ENCODE data around the gene NAALADL2.
"Not testable (repeated sequence)": the region's sequence is repeated elsewhere in the genome, so short reads cannot be mapped to it uniquely, and the experiment has no call there.

NAALADL2 gene

DNA sequence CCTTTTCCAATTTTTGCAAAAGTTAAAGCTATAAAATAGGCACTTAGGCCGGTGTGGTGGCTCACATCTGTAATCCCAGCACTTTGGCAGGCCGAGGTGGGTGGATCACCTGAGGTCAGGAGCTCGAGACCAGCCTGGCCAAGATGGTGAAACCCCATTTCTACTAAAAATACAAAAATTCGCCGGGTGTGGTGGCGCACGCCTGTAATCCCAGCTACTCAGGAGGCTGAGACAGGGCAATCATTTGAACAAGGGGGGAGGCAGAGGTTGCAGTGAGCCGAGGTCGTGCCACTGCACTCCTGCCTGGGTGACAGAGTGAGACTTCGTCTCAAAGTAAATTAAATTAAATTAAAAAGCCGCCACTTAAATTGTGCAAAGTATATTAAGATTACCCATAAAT lies 412.3 kb downstream of the NAALADL2 start:
- DNase-seq = not testable (repeated sequence)

DNA sequence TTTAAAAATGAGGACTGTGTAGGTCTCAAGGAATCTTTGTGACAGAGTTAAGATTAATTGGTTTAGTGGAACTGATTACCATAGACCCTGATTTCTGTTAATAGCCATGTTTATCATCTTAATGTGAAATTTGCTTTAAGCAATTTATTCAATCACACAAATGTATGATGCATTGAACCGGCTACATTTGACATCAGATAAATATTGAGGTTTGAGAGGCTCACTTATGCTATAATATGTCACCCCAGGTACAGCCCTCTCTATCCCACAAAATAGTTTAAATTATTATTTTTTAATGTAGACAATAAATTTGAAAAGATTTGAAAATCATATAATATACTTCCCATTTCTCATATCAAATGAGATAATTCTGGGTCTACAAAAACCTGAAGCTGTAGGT lies 413.3 kb downstream of the NAALADL2 start:
- DNase-seq = no peak

DNA sequence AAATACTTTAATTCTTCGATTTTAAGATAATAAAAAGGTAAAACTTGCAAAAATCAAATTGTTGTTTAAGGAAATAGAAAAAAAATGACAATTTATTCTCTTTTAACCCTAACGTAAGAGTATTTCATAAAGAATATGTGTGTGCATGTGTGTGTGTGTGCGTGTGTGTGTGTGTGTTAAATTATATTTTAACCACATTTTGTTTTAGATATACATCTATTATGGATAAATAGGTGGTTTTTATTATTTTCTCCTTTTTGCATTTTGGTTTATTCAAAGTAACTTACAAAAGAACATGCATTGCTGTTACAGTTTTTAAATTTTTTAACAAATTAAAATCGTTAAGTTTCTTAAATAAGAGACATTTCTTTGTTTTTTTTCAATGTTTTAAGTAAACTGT lies 414.4 kb downstream of the NAALADL2 start:
- no peak for DNase-seq

DNA sequence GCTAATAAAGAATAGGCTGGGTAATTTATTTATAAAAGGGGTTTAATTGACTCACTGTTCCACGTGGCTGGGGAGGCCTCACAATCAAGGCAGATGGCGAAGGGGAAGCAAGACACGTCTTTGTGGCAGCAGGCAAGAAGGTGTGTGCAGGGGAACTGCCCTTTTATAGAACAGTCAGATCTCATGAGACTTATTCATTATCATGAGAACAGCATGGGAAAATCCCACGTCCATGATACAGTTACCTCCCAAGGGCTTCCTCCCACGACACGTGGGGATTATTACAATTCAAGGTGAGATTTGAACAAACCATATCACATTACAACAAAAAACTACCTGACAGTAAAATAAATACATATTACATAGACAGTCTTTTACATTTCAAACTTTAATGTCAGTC lies 414.9 kb downstream of the NAALADL2 start:
- no peak for DNase-seq

DNA sequence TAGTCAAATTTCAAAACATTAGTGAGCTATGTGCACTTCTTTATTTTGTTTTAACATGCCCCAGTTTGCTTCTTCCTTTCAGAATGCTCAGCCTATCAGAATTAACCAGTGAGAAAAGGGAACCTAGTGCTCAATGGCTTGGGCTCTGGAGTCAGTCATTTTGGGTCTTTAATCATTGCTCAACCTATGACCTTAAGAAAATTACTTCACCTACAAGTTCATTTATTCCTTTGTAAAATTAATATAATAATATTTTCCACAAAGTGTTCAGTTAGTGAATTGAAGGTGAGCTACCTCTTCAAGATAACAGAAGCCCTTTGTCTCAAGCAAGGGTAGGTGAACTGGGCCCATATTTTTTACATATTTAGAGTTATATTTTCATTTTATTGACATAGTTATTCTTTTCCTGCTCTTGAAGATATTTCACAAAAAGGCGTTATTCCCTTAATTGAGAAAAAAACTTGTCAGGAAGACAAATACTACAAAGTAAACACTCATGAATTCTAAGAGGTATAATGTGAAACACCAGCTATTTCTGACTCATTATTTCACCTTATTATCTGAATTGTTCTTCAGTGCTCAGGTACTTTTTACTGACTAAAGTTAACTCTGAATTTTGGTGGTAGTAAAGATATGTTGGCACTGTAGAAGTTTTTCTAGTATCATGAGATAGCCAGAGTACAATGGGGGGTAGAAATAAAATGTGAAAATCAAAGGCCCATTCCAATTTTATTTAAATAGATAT lies 415.5 kb downstream of the NAALADL2 start:
- DNase-seq = no peak

DNA sequence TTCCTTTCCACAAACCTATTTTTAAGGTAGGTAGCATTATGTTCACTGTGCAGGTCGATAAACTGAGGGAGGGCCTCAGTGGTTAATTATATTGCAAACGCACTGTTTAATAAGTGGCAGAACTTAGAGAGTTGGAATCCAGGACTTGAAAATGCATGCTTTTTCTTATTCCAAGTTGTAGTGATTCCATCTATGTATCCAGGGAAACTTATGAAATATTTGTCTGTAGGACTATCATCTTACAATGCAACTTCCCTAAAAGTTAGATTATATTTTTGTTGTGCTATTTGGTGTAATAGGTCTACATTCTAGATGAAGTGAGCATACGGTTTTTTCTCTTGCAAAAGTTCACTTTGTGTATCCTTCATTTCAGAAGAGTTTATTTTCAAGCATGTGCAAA lies 419.5 kb downstream of the NAALADL2 start:
- DNase-seq = no peak

DNA sequence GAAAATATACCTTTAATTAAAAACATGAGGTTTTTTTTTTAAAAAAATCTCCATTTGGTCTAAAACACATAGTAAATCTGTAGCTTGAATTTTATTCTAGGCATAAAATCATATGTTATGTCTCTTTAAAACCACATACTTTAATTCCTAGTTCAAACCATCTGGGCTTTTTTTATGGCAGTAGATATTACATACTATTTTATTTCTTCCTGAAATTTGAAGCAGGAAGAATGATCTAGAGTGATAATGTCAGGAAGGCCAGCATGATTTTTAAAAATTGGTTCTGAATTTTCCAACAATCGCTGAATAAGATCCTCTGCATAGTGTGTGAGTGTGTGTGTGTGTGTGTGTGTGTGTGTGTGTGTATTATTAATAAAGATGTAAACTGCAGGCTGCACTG lies 420.3 kb downstream of the NAALADL2 start:
- no peak for DNase-seq

DNA sequence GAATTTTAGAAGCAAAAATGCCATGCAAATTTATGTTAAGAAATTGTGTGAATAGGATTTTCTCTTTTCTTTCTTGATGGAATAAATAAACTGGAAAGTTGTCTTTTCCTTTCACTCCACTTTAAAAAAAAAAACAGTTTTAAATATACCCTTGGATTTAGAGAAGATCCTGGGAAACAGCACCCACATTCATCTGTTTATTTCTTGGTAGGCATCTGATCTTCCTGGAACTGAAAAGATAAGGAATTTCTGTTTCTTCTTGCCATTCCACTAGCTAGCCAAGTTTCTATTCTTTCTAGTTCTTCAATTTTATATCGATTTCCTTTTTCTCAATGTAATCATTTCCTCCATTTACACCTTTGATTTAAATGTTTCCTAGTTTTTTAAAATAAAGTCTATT lies 420.8 kb downstream of the NAALADL2 start:
- no peak for DNase-seq

DNA sequence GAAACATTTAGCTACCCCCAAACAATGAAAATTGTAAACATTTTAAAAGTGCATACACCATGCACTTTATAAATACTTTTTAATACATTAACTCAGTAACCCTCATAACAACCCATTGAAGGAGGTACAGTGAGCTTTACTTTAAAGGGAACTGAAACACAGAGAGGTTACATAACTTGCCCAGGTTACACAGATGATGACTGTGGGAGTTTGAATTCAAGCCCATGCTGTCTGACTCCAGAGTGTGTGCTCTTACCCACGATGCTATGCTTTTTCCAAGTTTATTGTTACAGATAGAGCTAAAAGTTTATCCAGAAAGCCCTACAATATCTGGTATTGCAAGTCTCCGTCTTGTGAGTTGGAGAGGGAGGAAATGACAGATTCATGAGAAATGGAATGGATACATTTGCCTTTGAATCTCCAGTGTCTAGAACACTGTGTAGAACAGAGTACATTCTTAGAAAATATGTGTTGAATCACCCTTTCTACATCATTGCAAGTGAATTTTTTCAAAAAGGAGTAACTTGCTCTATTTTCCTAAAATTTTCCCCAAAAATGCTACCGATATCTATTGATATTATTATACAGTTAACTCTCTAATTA lies 428.3 kb downstream of the NAALADL2 start:
- DNase-seq = no peak

DNA sequence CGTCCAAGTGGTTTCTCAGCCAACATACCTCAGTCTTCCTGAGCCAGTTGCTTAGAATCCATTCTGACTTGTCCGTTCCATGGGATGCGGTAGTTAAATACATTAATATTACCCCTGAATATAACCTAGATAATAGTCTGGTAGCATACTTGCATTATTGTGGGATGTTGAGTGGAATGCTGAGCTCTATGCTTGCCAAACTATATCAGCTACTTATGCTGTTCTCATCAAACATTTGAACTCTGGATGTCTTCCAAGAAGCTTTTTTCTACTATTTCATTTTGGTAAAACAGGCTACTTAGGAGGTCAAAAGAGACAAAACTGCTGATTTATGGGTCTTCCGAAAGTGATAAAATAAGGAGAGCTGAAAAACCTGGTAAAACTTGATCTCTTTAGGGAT lies 429.5 kb downstream of the NAALADL2 start:
- DNase-seq = no peak

DNA sequence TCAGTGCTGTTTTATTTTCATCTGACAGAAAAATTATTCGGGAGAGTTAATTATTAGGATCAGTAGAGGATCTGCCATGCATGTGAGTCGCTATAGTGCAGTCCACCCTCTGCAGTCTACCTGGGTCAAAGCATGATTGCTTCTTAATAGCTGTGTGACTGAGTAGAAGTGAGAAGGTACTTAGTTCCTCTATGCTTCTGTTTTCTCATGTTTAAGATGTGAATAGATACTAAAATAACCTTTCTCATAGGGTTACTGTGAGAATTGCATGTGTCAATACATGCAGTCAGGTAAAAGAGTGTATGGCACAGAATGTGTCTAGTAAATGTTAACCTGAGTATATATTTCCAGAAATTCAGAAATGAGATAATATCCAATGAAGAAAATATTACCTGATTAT lies 435.7 kb downstream of the NAALADL2 start:
- no peak for DNase-seq

DNA sequence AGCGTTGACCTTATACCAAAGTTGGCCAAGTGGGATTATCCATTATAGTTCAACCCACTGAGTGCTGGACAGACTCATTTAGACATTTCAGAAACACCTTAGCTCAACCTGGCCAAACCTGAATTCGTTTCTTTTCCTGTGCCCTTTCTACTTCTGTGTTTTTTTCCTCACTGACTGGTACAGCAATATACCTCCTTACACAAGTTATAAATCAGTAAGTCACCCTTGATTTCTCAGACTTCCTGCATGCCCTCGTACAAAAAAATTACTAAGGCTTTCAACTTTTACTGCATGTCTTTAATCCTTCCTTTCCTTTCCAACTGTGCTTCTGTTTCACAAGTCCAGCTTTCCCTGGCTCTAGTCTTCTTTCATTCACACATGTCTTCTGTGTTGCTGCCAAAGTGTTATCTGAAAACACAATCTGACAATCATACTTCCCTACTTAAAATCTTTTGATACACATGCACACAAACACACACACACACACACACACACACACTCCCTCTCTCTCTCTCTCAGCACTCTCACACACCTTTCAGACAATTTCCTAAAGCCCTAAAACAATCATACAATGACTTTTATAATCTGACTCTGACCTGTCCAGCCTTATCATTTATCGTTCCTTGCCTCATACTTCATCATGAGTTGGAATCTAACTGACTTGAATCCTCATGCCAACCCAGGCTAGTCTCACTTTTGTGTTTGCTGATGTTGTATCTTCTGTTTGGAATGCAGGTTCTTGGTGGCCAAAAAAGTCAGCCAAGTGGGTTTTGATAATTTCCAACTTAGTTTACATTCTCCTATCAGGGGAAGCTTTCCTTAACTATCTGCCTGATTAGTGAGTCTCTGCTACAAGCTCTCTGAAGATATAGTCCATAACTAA lies 436.4 kb downstream of the NAALADL2 start:
- DNase-seq = no peak

DNA sequence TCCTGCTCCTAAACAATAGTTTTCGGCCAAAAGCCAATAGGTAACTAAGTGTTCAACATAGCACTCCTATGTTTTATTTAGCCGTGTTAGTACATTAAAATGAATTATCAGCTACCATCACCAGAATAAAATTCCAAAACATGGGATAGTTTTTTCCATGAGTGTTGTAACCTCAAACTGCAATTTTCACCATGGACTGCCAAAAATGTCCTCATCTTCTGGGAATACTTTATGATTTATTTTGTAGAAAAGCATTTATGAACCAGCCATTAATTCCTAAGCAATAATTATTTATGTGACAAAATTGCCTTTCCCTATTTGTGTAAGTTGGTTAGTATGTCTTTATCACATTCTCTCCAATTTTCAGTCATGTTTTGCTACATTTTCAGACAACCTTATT lies 438.1 kb downstream of the NAALADL2 start:
- no peak for DNase-seq

DNA sequence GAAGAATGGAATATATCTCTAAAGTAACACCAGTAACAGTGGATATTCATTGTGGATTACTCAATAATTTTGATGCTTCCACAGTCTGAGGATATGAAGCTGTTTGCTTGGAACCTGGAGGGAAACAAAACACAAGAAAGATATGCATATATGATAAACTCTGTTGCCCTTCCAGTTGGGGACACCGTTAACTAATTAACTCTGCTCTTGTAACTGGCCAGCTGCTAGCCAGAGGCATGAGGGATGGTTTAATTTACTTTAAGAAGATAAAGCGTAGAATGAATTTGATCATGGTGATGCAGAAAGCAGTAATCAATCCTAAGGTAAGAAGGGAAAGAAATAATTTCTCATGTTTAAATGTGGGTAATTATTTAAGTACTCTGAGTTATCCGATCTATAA lies 442.6 kb downstream of the NAALADL2 start:
- no peak for DNase-seq

DNA sequence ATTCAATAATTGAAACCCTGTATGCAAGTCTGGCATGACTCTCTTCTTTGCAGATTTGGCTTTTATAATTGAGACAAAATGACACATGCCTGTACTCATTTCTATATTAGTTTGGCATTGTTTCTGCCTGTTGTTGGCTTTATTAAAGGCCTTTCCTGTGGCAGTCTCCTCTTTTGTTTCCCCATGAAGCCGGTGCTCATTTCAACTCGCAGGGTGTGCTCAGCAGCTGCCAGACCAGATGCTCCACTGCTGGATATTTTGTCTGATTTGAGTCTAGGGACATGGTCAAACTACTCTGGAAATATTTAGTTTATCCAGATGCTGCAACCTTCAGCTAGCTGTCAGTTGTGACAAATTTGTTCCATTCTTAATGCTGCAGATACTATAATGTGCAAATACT lies 445.3 kb downstream of the NAALADL2 start:
- DNase-seq = no peak

DNA sequence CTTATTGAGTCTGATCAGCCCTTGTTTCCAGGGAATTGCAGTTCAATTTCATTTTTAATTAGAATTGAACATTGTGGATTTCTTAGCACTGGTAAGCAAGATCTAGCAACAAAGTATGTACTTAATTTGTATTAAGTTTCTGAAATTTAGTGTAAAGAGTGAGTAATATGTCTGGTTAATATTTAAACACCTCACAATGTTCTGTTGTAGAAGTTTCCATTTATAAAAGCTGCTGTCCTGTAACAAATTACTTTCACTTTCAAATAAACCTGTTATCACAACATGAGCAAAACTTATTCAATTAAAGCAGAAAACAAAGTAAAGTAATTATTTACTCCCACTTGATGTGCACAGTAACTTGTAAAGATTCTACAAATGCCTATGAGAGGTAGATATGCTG lies 448.5 kb downstream of the NAALADL2 start:
- DNase-seq = no peak

DNA sequence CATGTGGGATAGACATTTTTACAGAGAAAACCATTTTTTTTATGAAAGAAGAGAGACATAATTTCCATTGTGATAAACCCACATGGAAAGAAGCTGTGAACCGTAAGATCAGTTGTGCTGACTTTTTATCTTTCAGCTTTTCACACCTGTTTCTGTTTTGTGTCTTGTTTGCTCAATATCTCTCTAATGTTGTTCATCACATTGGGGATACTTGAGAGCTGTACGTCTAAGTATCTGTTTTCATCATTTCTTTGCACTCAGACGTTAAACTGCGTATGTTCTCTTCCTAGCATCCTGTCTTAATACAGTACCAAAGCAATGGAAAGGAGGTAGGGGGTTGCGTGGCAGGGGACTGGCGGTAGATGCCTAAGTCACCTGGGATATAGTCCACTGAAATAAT lies 449.0 kb downstream of the NAALADL2 start:
- DNase-seq = no peak

DNA sequence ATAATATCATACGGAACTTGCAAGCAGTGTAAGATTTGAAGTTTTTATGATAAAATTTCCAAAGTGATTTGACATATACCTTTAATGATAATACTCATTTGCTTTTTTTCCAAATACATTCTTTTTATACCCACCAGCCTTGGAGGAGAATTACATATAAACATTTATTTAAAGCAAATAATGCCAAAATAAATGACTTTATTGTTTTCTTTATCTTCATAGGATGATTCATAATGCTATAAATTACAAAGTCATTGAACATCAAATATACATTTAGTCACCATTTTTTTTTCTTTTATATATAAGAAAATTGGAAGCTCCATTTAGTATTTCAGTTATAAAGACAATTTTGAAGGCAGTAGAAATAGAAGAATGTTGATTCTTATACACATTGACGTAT lies 450.9 kb downstream of the NAALADL2 start:
- DNase-seq = no peak

DNA sequence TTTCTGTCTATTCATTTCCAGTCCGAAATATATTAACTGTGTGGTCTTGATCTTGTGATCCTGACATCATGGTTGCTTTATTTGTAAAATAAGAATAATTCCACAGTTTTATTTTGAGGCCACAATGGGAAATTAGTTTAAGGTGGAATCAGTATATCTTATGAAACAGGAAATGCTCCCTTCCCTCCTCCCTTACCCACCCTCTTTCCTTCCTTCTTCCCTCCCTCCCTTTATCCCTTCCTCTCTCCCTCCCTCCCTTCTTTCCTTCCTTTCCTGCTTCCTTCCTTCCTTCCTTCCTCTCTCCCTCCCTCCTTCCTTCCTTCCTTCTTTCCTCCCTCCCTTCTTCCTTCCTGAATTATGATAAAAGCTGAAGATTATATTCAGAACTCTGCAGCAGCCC lies 452.3 kb downstream of the NAALADL2 start:
- DNase-seq = no peak

DNA sequence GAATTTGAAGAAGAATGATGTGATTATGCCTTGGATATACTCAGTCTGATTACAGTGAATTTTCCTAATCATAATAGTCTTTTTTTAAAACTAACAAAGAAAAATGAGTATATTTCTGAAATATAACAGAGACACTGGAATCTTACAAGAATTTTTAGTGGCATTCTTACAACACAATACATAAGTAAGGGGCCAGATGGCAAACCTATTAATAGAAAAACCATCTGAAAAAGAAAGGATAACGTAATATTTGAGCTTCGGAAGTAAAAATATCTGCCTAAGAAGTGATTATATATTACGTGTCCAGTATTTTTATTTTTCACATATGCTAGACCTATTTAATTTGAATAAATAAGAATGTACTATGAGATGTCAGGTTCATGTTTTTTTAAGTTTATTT lies 452.8 kb downstream of the NAALADL2 start:
- DNase-seq = no peak

DNA sequence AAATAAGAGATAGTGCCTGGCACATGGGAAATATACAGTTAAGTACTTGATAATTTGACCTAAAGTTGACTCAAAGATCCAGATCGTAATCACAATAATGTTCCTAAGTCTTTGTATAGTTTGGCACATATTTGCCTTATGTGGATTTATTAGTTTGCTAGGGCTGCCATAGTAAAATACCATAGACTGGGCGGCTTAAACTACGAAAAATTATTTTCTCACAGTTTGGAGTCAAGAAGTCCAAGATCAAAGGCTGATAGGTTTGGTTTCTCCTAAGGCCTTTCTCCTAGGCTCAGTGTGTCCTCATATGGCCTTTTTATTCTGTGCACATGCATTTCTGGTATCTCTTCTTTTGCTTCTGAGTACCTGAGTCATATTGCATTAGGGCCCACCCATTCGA lies 453.7 kb downstream of the NAALADL2 start:
- no peak for DNase-seq

DNA sequence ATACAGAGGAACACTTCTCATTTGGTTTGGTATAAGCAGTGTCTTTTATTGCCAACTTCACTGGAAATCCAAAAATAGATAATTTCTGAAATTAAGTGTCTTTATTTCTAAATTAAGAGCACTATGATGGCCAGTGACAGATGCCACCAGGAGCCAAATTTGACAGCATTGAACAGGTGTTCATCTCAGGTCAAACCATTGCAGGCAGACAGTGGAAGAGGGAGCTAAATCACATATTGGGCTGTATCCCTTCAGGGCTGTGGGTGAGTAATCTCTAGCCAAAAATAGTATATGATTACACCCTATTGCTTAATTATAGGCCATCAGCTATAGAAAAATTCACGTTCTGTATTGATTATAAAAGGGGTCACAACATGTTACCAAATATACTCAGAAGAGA lies 457.7 kb downstream of the NAALADL2 start:
- DNase-seq = no peak

DNA sequence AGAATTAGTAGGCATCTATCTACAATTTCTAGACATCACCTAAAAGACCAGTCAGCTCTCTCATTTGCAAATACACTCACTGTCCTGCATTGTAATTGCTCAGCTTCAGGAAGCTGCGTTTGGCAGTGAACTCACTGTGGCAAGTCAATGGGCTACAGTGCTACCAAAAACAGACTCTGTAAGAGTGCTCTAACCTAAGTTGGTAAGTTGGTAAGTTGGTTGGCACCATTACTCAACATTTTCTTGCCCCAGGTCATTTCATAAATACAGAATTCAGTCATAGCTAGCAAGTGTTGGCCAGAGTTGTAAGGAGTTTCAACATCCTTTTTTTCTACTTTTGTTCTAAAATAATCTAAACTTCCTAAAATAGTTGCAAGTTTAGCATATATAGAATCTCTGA lies 466.3 kb downstream of the NAALADL2 start:
- DNase-seq = no peak

DNA sequence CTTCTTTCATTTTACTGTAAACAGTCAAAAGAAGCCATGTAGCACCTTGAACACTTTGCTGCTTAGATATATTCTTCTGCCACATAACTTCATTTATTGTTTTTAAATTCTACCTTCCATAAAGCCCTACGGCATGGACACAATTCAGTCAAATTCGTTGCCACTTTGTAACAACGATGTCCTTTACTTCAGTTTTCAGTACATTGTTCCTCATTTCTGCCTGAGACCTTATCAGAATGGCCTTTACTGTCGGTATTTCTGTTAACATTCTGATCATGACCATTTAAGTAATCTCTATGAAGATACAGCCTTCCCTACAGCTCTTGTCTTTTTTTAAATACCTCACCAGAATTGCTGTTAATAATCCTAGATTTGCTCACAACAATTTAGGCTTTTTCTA lies 466.9 kb downstream of the NAALADL2 start:
- DNase-seq = no peak
